ENCODE data around the gene TMEM272.

The TMEM272 gene

GRCh38 chr13:51806566-51806965 lies 38.4 kb downstream of the TMEM272 start:
- no peaks in the 10 kb centered on the region for H3K27me3 ChIP-seq (ENCODE audit: control insufficient read depth, insufficient read depth, low read length, poor library complexity, severe bottlenecking)
- H3K36me3 ChIP-seq (ENCODE audit: control insufficient read depth, insufficient read depth, low read length) = no peaks in the 10 kb centered on the region
- WGBS, 2 experiments = 85 to 87% methylated on average over 2 of the region's 2 CpGs
- no peak overlapping the region for H3K4me3 ChIP-seq (ENCODE audit: insufficient read depth, low read depth, low read length)
- H3K27ac ChIP-seq (ENCODE audit: insufficient read depth, low read depth, low read length, poor library complexity, severe bottlenecking) = no peak overlapping the region
- H3K9me3 ChIP-seq (ENCODE audit: control insufficient read depth, low read length) = no peaks in the 10 kb centered on the region
- H3K4me1 ChIP-seq (ENCODE audit: control insufficient read depth, insufficient read depth, low read length) = peaks cover 20% of the 10 kb centered on the region

- Histone ChIP-seq H3K4me3 (ENCODE audit: insufficient read depth, low read depth, low read length) (no peak overlapping the region), H3K27ac (ENCODE audit: insufficient read depth, low read depth, low read length, poor library complexity, severe bottlenecking) (no peak overlapping the region), H3K4me1 (ENCODE audit: control insufficient read depth, insufficient read depth, low read length) (peaks cover 25% of the 10 kb centered on the region), H3K9me3 (ENCODE audit: control insufficient read depth, low read length) (no peaks in the 10 kb centered on the region), H3K36me3 (ENCODE audit: control insufficient read depth, insufficient read depth, low read length) (no peaks in the 10 kb centered on the region), H3K27me3 (ENCODE audit: control insufficient read depth, insufficient read depth, low read length, poor library complexity, severe bottlenecking) (no peaks in the 10 kb centered on the region)
- 94 to 97% methylated on average over 2 of the region's 2 CpGs for WGBS, 2 experiments
Observed at GRCh38 chr13:51805925-51806324, 39.1 kb downstream of the TMEM272 start.

GRCh38 chr13:51805313-51805712 lies 39.7 kb downstream of the TMEM272 start:
- no peaks in the 10 kb centered on the region for H3K27me3 ChIP-seq (ENCODE audit: control insufficient read depth, insufficient read depth, low read length, poor library complexity, severe bottlenecking)
- H3K4me3 ChIP-seq (ENCODE audit: insufficient read depth, low read depth, low read length) = no peak overlapping the region
- no peak overlapping the region for H3K27ac ChIP-seq (ENCODE audit: insufficient read depth, low read depth, low read length, poor library complexity, severe bottlenecking)
- H3K4me1 ChIP-seq (ENCODE audit: control insufficient read depth, insufficient read depth, low read length) = peaks cover 25% of the 10 kb centered on the region
- H3K9me3 ChIP-seq (ENCODE audit: control insufficient read depth, low read length) = no peaks in the 10 kb centered on the region
- 90 to 92% methylated on average over 4 of the region's 4 CpGs for WGBS, 2 experiments
- no peaks in the 10 kb centered on the region for H3K36me3 ChIP-seq (ENCODE audit: control insufficient read depth, insufficient read depth, low read length)

DNA sequence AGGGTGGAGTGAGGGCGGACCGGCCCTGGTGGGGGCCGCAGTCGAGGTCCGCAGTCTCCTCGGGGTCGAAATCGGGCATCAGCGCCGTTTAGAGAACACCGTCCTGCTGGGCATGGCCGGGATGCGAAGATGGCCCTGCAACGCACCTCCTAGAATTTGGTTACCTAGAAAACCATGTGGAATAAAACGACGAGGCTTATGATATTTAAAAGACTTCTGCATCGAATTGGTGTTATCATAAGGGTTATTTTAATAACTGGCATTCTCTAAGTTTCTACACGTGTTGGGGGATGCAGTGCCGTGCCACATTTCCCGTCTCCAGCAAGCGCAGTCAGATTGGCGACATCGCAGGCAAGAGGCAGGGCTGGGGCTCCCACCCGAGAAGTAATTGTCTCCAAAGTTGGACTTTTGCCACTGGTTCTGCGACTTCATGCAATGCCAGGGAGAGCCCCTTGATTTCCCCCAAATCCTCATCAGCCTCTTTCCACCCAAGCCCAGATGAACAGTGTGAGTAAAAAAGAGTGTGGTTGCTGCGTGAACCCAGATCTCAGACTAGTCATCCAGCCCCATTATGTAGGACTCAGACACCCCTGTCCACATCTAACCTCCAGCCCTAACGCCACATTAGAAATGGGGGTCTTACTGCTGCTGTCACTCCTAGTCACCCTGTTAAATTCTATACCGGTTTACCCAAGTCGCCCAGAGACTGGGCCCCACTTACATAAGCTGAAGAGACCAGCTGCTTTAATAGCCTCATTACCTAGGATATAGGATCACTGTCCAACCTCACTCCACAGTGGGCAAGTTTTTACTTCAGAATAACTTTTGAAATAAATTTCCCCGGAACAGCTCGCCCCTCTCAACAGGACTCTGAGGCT lies 40.4 kb downstream of the TMEM272 start:
- H3K27me3 ChIP-seq (ENCODE audit: control insufficient read depth, insufficient read depth, low read length, poor library complexity, severe bottlenecking) = no peaks in the 10 kb centered on the region
- peak overlapping the region; percentile 90 for H3K27ac ChIP-seq (ENCODE audit: insufficient read depth, low read depth, low read length, poor library complexity, severe bottlenecking)
- H3K36me3 ChIP-seq (ENCODE audit: control insufficient read depth, insufficient read depth, low read length) = no peaks in the 10 kb centered on the region
- H3K4me1 ChIP-seq (ENCODE audit: control insufficient read depth, insufficient read depth, low read length) = peaks cover 25% of the 10 kb centered on the region
- WGBS, 2 experiments = 28 to 32% methylated on average over 31 of the region's 31 CpGs
- no peaks in the 10 kb centered on the region for H3K9me3 ChIP-seq (ENCODE audit: control insufficient read depth, low read length)
- H3K4me3 ChIP-seq (ENCODE audit: insufficient read depth, low read depth, low read length) = peak overlapping the region; percentile 78

- WGBS, 2 experiments = 1 to 2% methylated on average over 91 of the region's 91 CpGs
- peaks cover 25% of the 10 kb centered on the region for H3K4me1 ChIP-seq (ENCODE audit: control insufficient read depth, insufficient read depth, low read length)
Observed at GRCh38 chr13:51803422-51804294, 41.3 kb downstream of the TMEM272 start, which contains the start of gene DHRS12. Gene DHRS12, minus strand, starts transcription at chr13:51804163. Its CDS starts 4,504 bp downstream, at chr13:51799659.

GRCh38 chr13:51802631-51803418 lies 42.2 kb downstream of the TMEM272 start:
- Histone ChIP-seq H3K9me3 (ENCODE audit: control insufficient read depth, low read length) (no peaks in the 10 kb centered on the region), H3K36me3 (ENCODE audit: control insufficient read depth, insufficient read depth, low read length) (no peaks in the 10 kb centered on the region), H3K4me3 (ENCODE audit: insufficient read depth, low read depth, low read length) (peak overlapping the region; percentile 78), H3K4me1 (ENCODE audit: control insufficient read depth, insufficient read depth, low read length) (peaks cover 25% of the 10 kb centered on the region), H3K27me3 (ENCODE audit: control insufficient read depth, insufficient read depth, low read length, poor library complexity, severe bottlenecking) (no peaks in the 10 kb centered on the region), H3K27ac (ENCODE audit: insufficient read depth, low read depth, low read length, poor library complexity, severe bottlenecking) (peak overlapping the region; percentile 90)
- 63% methylated on average over 9 of the region's 9 CpGs for WGBS, 2 experiments

More at GRCh38 chr13:51803422-51804294, 41.3 kb downstream of the TMEM272 start, which contains the start of gene DHRS12:
- no peaks in the 10 kb centered on the region for H3K9me3 ChIP-seq (ENCODE audit: control insufficient read depth, low read length)
- no peaks in the 10 kb centered on the region for H3K36me3 ChIP-seq (ENCODE audit: control insufficient read depth, insufficient read depth, low read length)
- H3K27ac ChIP-seq (ENCODE audit: insufficient read depth, low read depth, low read length, poor library complexity, severe bottlenecking) = peak within 1 kb of the TSS; percentile 90
- H3K4me3 ChIP-seq (ENCODE audit: insufficient read depth, low read depth, low read length) = peak within 1 kb of the TSS; percentile 78
- no peaks in the 10 kb centered on the region for H3K27me3 ChIP-seq (ENCODE audit: control insufficient read depth, insufficient read depth, low read length, poor library complexity, severe bottlenecking)

DNA sequence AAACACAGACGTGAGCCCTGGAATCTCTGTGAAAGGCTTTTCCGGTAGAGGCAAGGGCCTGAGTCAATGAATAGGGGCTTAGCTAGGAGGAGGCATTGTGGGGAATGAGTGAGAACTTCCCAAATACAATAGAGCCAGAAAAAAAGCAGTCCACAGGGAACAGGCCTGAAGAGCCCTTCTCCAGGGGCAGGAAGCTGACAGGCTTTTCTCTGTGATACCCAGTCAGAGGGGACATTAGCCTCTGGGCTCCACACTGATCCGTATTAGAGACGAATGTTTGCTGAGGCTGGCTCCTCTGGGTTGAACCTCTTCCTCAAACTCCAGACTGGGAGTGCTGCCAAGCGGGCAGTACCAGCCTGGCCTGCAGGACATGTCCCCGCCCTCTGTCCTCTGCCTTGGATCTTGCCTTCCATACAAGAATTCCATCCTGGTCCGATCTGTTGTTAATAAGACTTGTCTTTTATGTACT lies 43.3 kb downstream of the TMEM272 start:
- no peaks in the 10 kb centered on the region for H3K36me3 ChIP-seq (ENCODE audit: control insufficient read depth, insufficient read depth, low read length)
- no peaks in the 10 kb centered on the region for H3K9me3 ChIP-seq (ENCODE audit: control insufficient read depth, low read length)
- 34 to 35% methylated on average over 7 of the region's 7 CpGs for WGBS, 2 experiments
- H3K27ac ChIP-seq (ENCODE audit: insufficient read depth, low read depth, low read length, poor library complexity, severe bottlenecking) = peak overlapping the region; percentile 66
- peaks cover 25% of the 10 kb centered on the region for H3K4me1 ChIP-seq (ENCODE audit: control insufficient read depth, insufficient read depth, low read length)
- no peak overlapping the region for H3K4me3 ChIP-seq (ENCODE audit: insufficient read depth, low read depth, low read length)
- H3K27me3 ChIP-seq (ENCODE audit: control insufficient read depth, insufficient read depth, low read length, poor library complexity, severe bottlenecking) = no peaks in the 10 kb centered on the region

DNA sequence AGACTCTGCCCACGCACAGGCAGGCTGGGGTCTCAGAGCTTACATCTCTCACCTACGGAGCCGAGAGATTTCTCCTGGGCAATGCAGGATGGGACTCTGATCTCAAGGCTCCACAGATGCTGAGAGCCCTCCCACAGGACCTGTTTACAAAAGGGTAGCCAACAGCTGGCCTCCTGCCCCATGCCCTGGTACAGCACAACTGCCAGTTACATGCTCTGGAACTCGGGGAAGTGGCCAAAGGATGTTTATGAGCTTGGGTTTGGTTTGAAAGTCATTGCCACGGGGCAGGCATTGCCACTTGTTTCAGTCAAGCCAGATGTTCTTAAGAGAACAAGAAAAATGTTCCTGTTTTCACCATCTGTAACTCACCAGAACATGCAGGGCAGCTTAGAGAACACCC lies 44.5 kb downstream of the TMEM272 start:
- Histone ChIP-seq H3K27ac (ENCODE audit: insufficient read depth, low read depth, low read length, poor library complexity, severe bottlenecking) (no peak overlapping the region), H3K36me3 (ENCODE audit: control insufficient read depth, insufficient read depth, low read length) (no peaks in the 10 kb centered on the region), H3K4me3 (ENCODE audit: insufficient read depth, low read depth, low read length) (no peak overlapping the region), H3K4me1 (ENCODE audit: control insufficient read depth, insufficient read depth, low read length) (peaks cover 25% of the 10 kb centered on the region), H3K9me3 (ENCODE audit: control insufficient read depth, low read length) (no peaks in the 10 kb centered on the region), H3K27me3 (ENCODE audit: control insufficient read depth, insufficient read depth, low read length, poor library complexity, severe bottlenecking) (no peaks in the 10 kb centered on the region)
- WGBS, 2 experiments = 93 to 95% methylated on average over 5 of the region's 5 CpGs

- Histone ChIP-seq H3K9me3 (ENCODE audit: control insufficient read depth, low read length) (no peaks in the 10 kb centered on the region), H3K27ac (ENCODE audit: insufficient read depth, low read depth, low read length, poor library complexity, severe bottlenecking) (no peak overlapping the region)
- WGBS, 2 experiments = 85 to 89% methylated on average over 12 of the region's 12 CpGs
Observed at GRCh38 chr13:51799261-51799660, 45.7 kb downstream of the TMEM272 start.

More at GRCh38 chr13:51799261-51799660, 45.7 kb downstream of the TMEM272 start:
- Histone ChIP-seq H3K4me1 (ENCODE audit: control insufficient read depth, insufficient read depth, low read length) (peaks cover 21% of the 10 kb centered on the region), H3K27me3 (ENCODE audit: control insufficient read depth, insufficient read depth, low read length, poor library complexity, severe bottlenecking) (no peaks in the 10 kb centered on the region), H3K4me3 (ENCODE audit: insufficient read depth, low read depth, low read length) (no peak overlapping the region), H3K36me3 (ENCODE audit: control insufficient read depth, insufficient read depth, low read length) (no peaks in the 10 kb centered on the region)
